Subcutaneous abdominal adipose tissue (tissue), 5 donors: Measurements from ENCODE around the gene GPAT2.
"Not testable (repeated sequence)": the region's sequence is repeated elsewhere in the genome, so short reads cannot be mapped to it uniquely, and the experiment has no call there.

Experiments
- H3K27ac ChIP-seq: one replicate; pipeline ENCODE4 v1.7.0; 2013; ENCODE audit warnings: low read depth, mild to moderate bottlenecking, inconsistent platforms, low read length, moderate library complexity
- H3K27me3 ChIP-seq, 5 donors: one replicate each; pipeline ENCODE4 v1.7.0; 2013; ENCODE audit warnings: low read length in 5 of 5, inconsistent platforms in 1 of 5; ENCODE audit not compliant: control insufficient read depth in 5 of 5, insufficient read depth in 4 of 5
- H3K36me3 ChIP-seq, 5 donors: one replicate each; pipeline ENCODE4 v1.7.0; 2013; ENCODE audit warnings: low read length in 5 of 5; ENCODE audit not compliant: control insufficient read depth in 5 of 5, insufficient read depth in 5 of 5
- H3K4me1 ChIP-seq, 5 donors: one replicate each; pipeline ENCODE4 v1.7.0; 2013; ENCODE audit warnings: low read length in 5 of 5, mild to moderate bottlenecking in 3 of 5, moderate library complexity in 1 of 5; ENCODE audit not compliant: control insufficient read depth in 5 of 5, insufficient read depth in 5 of 5
- H3K4me3 ChIP-seq, 5 donors: one replicate each; pipeline ENCODE4 v1.7.0; 2013; ENCODE audit warnings: low read length in 5 of 5, low read depth in 1 of 5
- H3K9ac ChIP-seq, 5 donors: one replicate each; pipeline ENCODE4 v1.7.0; 2013; ENCODE audit warnings: low read length in 5 of 5, mild to moderate bottlenecking in 4 of 5, moderate library complexity in 3 of 5
- H3K9me3 ChIP-seq, 5 donors: one replicate each; pipeline ENCODE4 v1.7.0; 2013; ENCODE audit warnings: low read length in 5 of 5; ENCODE audit not compliant: control insufficient read depth in 5 of 5
- donor health status: healthy.
- donor health status: healthy.
- donor health status: healthy.
- donor health status: healthy.
- donor health status: healthy.

GPAT2 gene

GRCh38 chr2:96022701-96023447, 11.8 kb downstream of the GPAT2 start:
- not testable (repeated sequence) for H3K4me1 ChIP-seq, H3K36me3 ChIP-seq, H3K27me3 ChIP-seq, H3K27ac ChIP-seq, H3K9me3 ChIP-seq, H3K9ac ChIP-seq, H3K4me3 ChIP-seq

DNA sequence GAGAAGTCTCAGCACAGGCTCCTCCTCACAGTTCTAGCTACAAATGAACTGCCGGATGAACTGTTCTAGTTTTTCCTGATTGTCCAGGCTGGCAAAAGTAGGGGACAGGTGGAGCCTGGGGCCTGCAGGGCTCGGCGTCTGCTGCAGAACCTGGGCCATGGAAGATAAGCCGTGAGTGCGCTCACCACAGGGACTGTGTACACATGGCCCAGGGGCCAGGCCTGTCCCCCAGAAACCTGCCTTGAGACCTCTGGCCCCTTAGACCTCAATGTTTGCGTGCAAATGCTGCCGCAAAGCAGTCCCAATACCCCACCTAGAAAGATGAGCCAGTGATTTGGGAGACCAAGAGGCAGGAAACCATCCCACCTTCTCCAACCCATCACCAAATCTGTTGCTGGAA, 12.6 kb downstream of the GPAT2 start:
- not testable (repeated sequence) for H3K9me3 ChIP-seq, H3K36me3 ChIP-seq, H3K9ac ChIP-seq, H3K27ac ChIP-seq, H3K4me1 ChIP-seq, H3K27me3 ChIP-seq, H3K4me3 ChIP-seq

DNA sequence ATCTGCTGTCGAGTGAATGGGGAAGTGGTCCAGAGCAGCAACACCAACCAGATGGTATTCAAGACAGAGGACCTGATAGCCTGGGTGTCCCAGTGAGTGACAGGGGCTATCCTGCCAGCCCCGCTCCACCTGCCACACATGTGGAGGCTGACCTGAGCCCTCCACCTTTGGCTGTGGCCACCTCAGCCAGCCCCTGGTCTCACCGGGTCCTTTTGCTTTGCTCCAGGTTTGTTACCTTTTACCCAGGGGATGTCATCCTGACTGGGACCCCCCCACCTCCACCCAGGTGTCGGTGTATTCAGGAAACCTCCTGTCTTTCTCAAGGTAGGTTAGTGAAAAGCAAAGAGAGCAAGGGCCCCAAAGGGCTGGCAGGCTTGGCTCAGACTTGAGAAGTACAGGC, 13.6 kb downstream of the GPAT2 start:
- H3K27ac ChIP-seq, H3K4me3 ChIP-seq, H3K9ac ChIP-seq, H3K36me3 ChIP-seq, H3K4me1 ChIP-seq, H3K9me3 ChIP-seq, H3K27me3 ChIP-seq: not testable (repeated sequence)

GRCh38 chr2:96019909-96020590, 14.7 kb downstream of the GPAT2 start:
- H3K27ac ChIP-seq, H3K4me1 ChIP-seq, H3K4me3 ChIP-seq, H3K36me3 ChIP-seq, H3K27me3 ChIP-seq, H3K9me3 ChIP-seq, H3K9ac ChIP-seq: not testable (repeated sequence)

DNA sequence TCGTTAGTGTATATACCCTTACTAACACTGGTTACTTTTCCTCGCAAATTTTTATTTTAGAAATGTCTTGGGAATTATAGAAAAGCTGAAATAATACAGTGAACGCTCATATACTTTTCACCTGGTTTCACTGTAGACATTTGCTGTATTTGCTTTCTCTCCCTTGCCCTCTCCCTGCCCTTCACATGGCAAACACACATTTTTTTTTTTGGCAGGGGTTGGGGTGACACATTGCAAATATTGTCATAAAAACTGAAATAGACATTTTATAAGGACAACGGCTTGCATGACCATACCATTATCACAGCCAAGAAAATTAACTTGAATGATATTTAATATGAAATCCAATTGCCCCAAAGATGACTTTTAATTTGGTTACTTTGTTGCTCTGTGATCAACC, 18.4 kb downstream of the GPAT2 start:
- H3K27me3 ChIP-seq, H3K27ac ChIP-seq, H3K4me3 ChIP-seq, H3K36me3 ChIP-seq, H3K4me1 ChIP-seq, H3K9me3 ChIP-seq, H3K9ac ChIP-seq: not testable (repeated sequence)

GRCh38 chr2:96012792-96013264, 21.9 kb downstream of the GPAT2 start:
- H3K27me3 ChIP-seq, H3K9ac ChIP-seq, H3K36me3 ChIP-seq, H3K27ac ChIP-seq, H3K4me3 ChIP-seq, H3K4me1 ChIP-seq, H3K9me3 ChIP-seq: not testable (repeated sequence)

DNA sequence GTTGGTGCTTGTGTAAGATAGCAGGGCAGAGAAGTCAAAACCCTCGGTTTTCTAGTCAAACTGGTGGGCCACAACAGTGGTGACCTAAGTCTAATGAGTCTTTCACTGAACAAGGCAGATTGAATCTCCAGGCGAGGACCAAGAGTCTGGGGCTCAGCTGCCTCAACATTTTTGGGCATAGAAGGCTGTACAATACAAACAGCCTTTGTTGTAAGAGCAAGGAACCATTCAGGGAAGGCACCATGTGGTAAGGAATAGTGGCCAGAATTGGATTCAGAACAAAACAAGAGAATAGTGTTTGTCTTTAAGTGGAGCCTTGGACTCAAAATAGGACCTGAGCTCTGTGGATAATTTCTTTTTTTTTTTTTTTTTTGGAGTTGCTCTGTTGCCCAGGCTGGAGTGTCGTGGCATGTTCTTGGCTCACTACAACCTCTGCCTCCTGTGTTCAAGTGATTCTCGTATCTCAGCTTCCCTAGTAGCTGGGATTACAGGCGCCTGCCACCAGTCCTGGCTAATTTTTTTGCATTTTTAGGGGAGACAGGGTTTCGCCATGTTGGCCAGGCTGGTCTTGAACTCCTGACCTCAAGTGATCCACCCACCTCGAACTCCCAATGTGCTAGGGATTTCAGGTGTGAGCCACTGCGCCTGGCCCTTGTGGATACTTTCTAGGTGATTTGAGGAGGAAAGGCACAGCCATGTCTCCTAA, 22.5 kb downstream of the GPAT2 start:
- not testable (repeated sequence) for H3K27ac ChIP-seq, H3K36me3 ChIP-seq, H3K4me3 ChIP-seq, H3K9ac ChIP-seq, H3K9me3 ChIP-seq, H3K4me1 ChIP-seq, H3K27me3 ChIP-seq

GRCh38 chr2:96011129-96011455, 23.6 kb downstream of the GPAT2 start:
- H3K27ac ChIP-seq, H3K4me1 ChIP-seq, H3K9me3 ChIP-seq, H3K36me3 ChIP-seq, H3K9ac ChIP-seq, H3K27me3 ChIP-seq: not testable (repeated sequence)
- peak overlapping the region in 3 of 5 donors; percentile 27 to 48 (median 30) for H3K4me3 ChIP-seq

DNA sequence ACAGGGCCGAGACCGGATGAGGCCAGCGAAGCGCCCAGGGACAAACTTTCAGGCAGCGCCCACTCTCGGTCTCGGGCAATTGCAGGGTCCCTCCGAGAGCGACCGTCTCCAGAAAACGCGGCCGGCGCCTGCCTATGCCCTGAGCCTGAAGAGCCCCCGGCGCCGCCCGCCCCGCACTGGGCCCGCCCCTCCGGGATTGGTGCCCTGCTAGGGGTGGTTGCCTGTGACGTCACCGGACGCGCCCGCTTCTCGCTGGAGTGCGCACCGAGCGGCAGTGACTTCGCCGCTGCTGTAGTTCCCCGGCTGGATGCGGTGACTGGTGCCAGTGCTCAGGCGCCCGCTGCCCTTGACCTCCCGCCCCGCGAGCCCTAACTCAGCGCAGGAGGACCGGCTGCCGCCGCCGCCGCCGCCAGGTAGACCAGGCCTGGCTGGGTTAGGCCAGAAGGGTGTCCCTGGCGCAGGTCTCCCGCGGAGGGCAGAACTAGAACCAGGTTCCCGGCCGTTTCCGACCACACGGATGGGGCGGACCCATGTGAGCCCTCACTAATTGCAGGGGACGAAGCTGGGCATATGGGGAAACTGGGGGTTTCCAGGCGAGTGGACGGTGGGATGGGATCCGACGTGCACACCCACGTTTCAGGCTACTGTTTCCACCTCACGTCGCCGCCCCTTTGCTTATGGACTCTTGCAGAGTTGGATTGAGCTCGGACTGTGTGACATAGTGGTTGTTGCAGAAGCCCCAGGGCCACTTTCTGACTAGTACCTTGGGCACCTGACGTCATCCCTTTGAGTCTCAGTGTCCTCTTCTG, 24.2 kb downstream of the GPAT2 start:
- not testable (repeated sequence) for H3K4me1 ChIP-seq, H3K27ac ChIP-seq, H3K9me3 ChIP-seq, H3K27me3 ChIP-seq, H3K36me3 ChIP-seq
- peak overlapping the region; percentile 36 to 63 (median 56) for H3K4me3 ChIP-seq
- H3K9ac ChIP-seq, result peak overlapping the region in 3 of 5 donors; percentile 43 to 58 (median 56)

GRCh38 chr2:96009833-96010232, 24.9 kb downstream of the GPAT2 start:
- not testable (repeated sequence) for H3K27me3 ChIP-seq, H3K4me1 ChIP-seq, H3K27ac ChIP-seq, H3K9me3 ChIP-seq, H3K36me3 ChIP-seq
- peak overlapping the region; percentile 39 to 63 (median 56) for H3K4me3 ChIP-seq
- H3K9ac ChIP-seq, result peak overlapping the region in 3 of 5 donors; percentile 43 to 58 (median 56)
